ENCODE data around the gene PALLD. TPM values are rescaled to one million over a fixed set of nuclear protein-coding genes. Genes with fewer than 3 reads are reported as not detected.
A peak's percentile ranks its signal among the peaks of the same experiment; 100 is the strongest.

Gene PALLD
- total and polyA plus RNA-seq, 2 donors (not counting 3 experiments of a cell fraction or from before 2014, with no cell fraction given), result 13.4 to 48.2 TPM

DNA sequence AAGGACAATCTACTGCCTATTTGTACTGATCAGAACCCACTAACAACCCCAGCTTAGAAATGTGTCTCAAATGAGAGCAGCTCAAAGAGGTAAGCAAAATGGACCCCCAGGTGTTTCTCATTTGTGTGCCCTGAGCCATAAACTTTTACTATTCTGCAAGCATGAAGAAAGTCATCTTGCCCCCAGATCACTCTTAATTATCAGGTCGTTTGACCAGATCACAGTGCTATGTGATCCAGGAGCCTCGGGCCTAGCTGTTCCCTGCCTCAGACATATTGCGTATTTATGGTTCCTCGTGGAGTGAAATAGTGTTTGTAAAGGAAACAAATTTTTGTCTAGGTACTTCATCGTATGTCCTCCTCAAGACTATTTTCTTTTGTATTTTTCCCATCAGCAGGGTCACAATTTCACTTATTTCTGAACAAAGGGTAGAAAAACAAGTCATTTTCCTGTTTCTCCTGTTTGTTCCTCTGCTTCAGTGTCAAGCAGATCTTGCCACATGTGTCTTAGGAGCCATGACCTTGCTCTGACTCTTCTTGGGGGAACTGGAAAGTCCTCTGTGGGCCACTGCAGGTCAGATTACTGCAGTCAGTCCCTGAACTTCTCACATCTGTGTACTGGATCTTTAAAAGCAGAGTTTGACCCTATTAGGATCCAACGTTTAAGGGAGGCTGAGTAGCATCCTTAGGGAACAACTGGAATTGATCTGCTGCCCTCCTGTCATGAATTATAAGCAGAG, 194.9 kb downstream of the PALLD start:
- intact Hi-C loops (cut with micrococcal nuclease) (loop anchor here (5.0 kb wide), 2 partner anchors 179 to 509 kb away; no protein-coding TSS in a partner anchor), dilution Hi-C loops (cut with MboI; ENCODE audit: extremely low pct_ligation_motif_present, low sequenced_read_pairs) (no loop called here)
- no peaks in the 10 kb centered on the region for H3K79me2 ChIP-seq (ENCODE audit: control insufficient read depth, insufficient read depth, low read length)
- no peak overlapping the region for H3K9ac ChIP-seq (replicated peaks; ENCODE audit: extremely low read depth, insufficient read depth, low read length)
- H3K4me2 ChIP-seq (ENCODE audit: insufficient read depth, low read length), result no peak overlapping the region
- H3K27ac ChIP-seq (ENCODE audit: insufficient read depth, low read depth, low read length), result no peak overlapping the region
- FAIRE-seq, result no peak
- POLR2A ChIA-PET, result interaction anchor here (0.7 kb wide), 1 partner anchor 125 kb away, joined by 3 read pairs; no protein-coding TSS in a partner anchor
- H3K4me1 ChIP-seq (ENCODE audit: control insufficient read depth, extremely low read depth, insufficient read depth, low read length), result peaks cover 25% of the 10 kb centered on the region
- H3K9me3 ChIP-seq (replicated peaks; ENCODE audit: control insufficient read depth, insufficient read depth, low read length), result no peaks in the 10 kb centered on the region
- no TSS peak for BruUV-seq (replicated peaks)
- TF ChIP-seq MAX (IDR thresholded peaks at IDR 0.05; ENCODE audit: insufficient read depth, insufficient read length) (no peak), FOS (IDR thresholded peaks at IDR 0.05; ENCODE audit: borderline replicate concordance, insufficient read depth, low read length) (no peak), CTCF (IDR thresholded peaks at IDR 0.05; ENCODE audit: extremely low read depth in 1 of 2, insufficient read depth in 1 of 2, low read depth in 1 of 2, low read length in 2 of 2) (no peak), POLR2AphosphoS5 (IDR thresholded peaks at IDR 0.05; ENCODE audit: insufficient read depth, low read depth, low read length) (no peak), POLR2A (IDR thresholded peaks at IDR 0.05; ENCODE audit: low read depth, low read length) (no peak), EZH2 (IDR thresholded peaks at IDR 0.05; ENCODE audit: borderline replicate concordance, low read depth, low read length, severe bottlenecking) (no peak), GATA2 (IDR thresholded peaks at IDR 0.05; ENCODE audit: insufficient read depth, insufficient read length, low read depth, low read length) (no peak), JUN (IDR thresholded peaks at IDR 0.05; ENCODE audit: borderline replicate concordance, insufficient read depth, insufficient read length, low read depth) (no peak), MYC (IDR thresholded peaks at IDR 0.05; ENCODE audit: low read depth, low read length) (no peak)
- no peaks in the 10 kb centered on the region for H3K27me3 ChIP-seq (ENCODE audit: control insufficient read depth in 2 of 2, insufficient read depth in 2 of 2, low read length in 2 of 2)
- H4K20me1 ChIP-seq (replicated peaks; ENCODE audit: control insufficient read depth, extremely low read depth, insufficient read depth, low read length), result no peaks in the 10 kb centered on the region
- CTCF ChIA-PET, result interaction anchor here (0.9 to 1.7 kb wide), 5 partner anchors 15 to 126 kb away, joined by 3 to 6 read pairs (median 3); no protein-coding TSS in a partner anchor
- peak; percentile 28 for DNase-seq (ENCODE audit: low read depth, low spot score)
- H2AFZ ChIP-seq (ENCODE audit: low read depth, low read length), result peak overlapping the region; percentile 70
- no peak overlapping the region for H3K4me3 ChIP-seq (replicated peaks in 1 of 3; ENCODE audit: insufficient read depth in 1 of 3, low read depth in 1 of 3, low read length in 3 of 3)
- H3K9me1 ChIP-seq (replicated peaks; ENCODE audit: control insufficient read depth, extremely low read depth, insufficient read depth, low read length), result no peaks in the 10 kb centered on the region
- H3K36me3 ChIP-seq (ENCODE audit: control insufficient read depth in 2 of 2, extremely low read depth in 1 of 2, insufficient read depth in 2 of 2, low read length in 2 of 2), result no peaks in the 10 kb centered on the region

Measured in endothelial cell of umbilical vein (primary cell).